Stimulated activated naive B cell treated with anti-CD40 and anti-IgM and Interleukin-4, amounts not matched to agents 10 μg/mL and 1 μg/mL and 100 μg/mL, for 72 hours (primary cell): ENCODE measurements around the gene CPD.
"Not testable (repeated sequence)": the region's sequence is repeated elsewhere in the genome, so short reads cannot be mapped to it uniquely, and the experiment has no call there.

Experiments
- ATAC-seq, 2 donors: fragments of 150-1000 bp; cut with Tn5 transposase; replicated peaks; 2 replicates each; pipeline ENCODE4 v1.10.0; 2021; ENCODE audit warnings: moderate library complexity in 1 of 2
- DNase-seq: peaks from one replicate; pipeline ENCODE4 v3.0.0; 2021
- H3K27ac Mint-ChIP-seq: one replicate; pipeline ENCODE4 v1.8.0; 2022; ENCODE audit warnings: mild to moderate bottlenecking, mixed read lengths
- H3K27me3 Mint-ChIP-seq, 2 donors: one replicate each; pipeline ENCODE4 v1.8.0; 2022; ENCODE audit warnings: mixed read lengths in 2 of 2
- H3K36me3 Mint-ChIP-seq, 2 donors: one replicate each; pipeline ENCODE4 v1.8.0; 2022; ENCODE audit warnings: mixed read lengths in 2 of 2, mild to moderate bottlenecking in 1 of 2
- H3K4me1 Mint-ChIP-seq, 2 donors: one replicate each; pipeline ENCODE4 v1.8.0; 2022; ENCODE audit warnings: mixed read lengths in 2 of 2, mild to moderate bottlenecking in 1 of 2
- H3K4me3 Mint-ChIP-seq, 2 donors: one replicate each; pipeline ENCODE4 v1.8.0; 2022; ENCODE audit warnings: mild to moderate bottlenecking in 2 of 2, mixed read lengths in 2 of 2, moderate library complexity in 1 of 2
- H3K9me3 Mint-ChIP-seq, 2 donors: one replicate each; pipeline ENCODE4 v1.8.0; 2022; ENCODE audit warnings: mixed read lengths in 2 of 2, mild to moderate bottlenecking in 1 of 2

CPD gene

GRCh38 chr17:30388321-30389179 is 9.8 kb downstream of the CPD start:
- Mint-ChIP-seq H3K9me3 (no peaks in the 10 kb centered on the region), H3K27ac (no peak overlapping the region), H3K4me3 (no peak overlapping the region), H3K4me1 (no peaks in the 10 kb centered on the region), H3K36me3 (peaks cover 1 to 22% of the 10 kb centered on the region in 2 donors), H3K27me3 (no peaks in the 10 kb centered on the region)
- DNase-seq (no peak), ATAC-seq (no peak)

- DNase-seq (no peak), ATAC-seq (no peak)
- Mint-ChIP-seq H3K4me1 (no peaks in the 10 kb centered on the region), H3K4me3 (no peak overlapping the region), H3K27ac (no peak overlapping the region), H3K9me3 (no peaks in the 10 kb centered on the region), H3K36me3 (peaks cover 1 to 22% of the 10 kb centered on the region in 2 donors), H3K27me3 (no peaks in the 10 kb centered on the region)
Observed at GRCh38 chr17:30389756-30390300, 11.1 kb downstream of the CPD start.

- Mint-ChIP-seq H3K4me1 (no peaks in the 10 kb centered on the region), H3K36me3 (peaks cover 1 to 11% of the 10 kb centered on the region in 2 donors), H3K27ac (no peak overlapping the region), H3K4me3 (no peak overlapping the region), H3K9me3 (no peaks in the 10 kb centered on the region), H3K27me3 (no peaks in the 10 kb centered on the region)
- ATAC-seq (no peak), DNase-seq (no peak)
Observed at GRCh38 chr17:30391534-30391933, 12.8 kb downstream of the CPD start.

GRCh38 chr17:30393491-30393890 is 14.8 kb downstream of the CPD start:
- H3K4me3 Mint-ChIP-seq = no peak overlapping the region
- H3K27ac Mint-ChIP-seq = no peak overlapping the region
- no peaks in the 10 kb centered on the region for H3K36me3 Mint-ChIP-seq
- DNase-seq = no peak
- H3K4me1 Mint-ChIP-seq = no peaks in the 10 kb centered on the region
- no peak for ATAC-seq
- H3K27me3 Mint-ChIP-seq = no peaks in the 10 kb centered on the region
- no peaks in the 10 kb centered on the region for H3K9me3 Mint-ChIP-seq

DNA sequence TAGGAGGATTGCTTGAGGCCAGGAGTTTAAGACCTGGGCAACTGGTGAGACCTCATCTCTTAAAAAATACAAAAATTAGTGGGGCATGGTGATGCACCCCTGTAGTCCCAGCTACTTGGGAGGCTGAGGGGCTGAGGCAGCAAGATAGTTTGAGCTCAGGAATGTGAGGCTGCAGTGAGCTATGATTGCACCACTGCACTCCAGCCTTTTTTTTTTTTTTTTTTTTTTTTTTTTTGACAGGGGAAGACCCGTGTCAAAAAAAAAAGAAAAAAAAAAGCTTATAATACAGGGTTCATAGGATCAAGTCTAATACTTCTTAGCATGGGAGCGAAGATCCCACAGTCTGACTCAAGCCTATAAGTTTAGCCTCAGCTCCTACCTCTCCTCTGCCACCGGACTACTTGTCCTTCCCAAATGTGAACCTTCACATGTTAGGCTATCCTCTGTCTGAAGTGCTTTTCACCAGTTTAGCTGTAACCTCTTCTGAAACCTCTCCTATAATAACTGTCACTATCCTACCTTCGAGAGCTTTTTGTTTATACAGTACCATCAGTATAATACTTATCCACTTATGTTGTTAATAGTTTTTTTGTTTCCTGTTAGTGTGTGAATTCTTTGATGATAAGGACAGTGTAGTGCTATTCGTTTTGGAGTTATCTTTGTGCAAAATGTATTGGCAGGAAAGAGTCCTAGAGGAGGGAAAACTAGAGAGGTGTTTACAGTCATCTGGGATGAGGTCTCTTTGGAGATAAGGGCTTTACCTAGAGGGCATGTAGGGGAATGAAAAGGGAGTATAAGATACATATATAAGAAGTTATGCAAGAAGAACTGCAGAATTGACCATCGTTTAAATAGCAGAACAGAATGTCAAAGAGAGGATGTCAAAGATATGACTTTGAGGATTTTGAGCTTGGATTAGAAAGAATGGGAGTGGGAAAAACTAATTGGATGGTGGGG is 15.5 kb downstream of the CPD start:
- no peak for DNase-seq
- H3K9me3 Mint-ChIP-seq = no peaks in the 10 kb centered on the region
- H3K4me1 Mint-ChIP-seq = no peaks in the 10 kb centered on the region
- no peaks in the 10 kb centered on the region for H3K36me3 Mint-ChIP-seq
- H3K27me3 Mint-ChIP-seq = no peaks in the 10 kb centered on the region
- no peak overlapping the region for H3K27ac Mint-ChIP-seq
- ATAC-seq = no peak
- H3K4me3 Mint-ChIP-seq = no peak overlapping the region

- no peaks in the 10 kb centered on the region for H3K36me3 Mint-ChIP-seq
- H3K27me3 Mint-ChIP-seq = no peaks in the 10 kb centered on the region
- H3K4me3 Mint-ChIP-seq = no peak overlapping the region
- DNase-seq (no peak), ATAC-seq (no peak)
- H3K9me3 Mint-ChIP-seq = no peaks in the 10 kb centered on the region
- H3K4me1 Mint-ChIP-seq = no peaks in the 10 kb centered on the region
- H3K27ac Mint-ChIP-seq = no peak overlapping the region
Observed at GRCh38 chr17:30395398-30396022, 16.8 kb downstream of the CPD start.

DNA sequence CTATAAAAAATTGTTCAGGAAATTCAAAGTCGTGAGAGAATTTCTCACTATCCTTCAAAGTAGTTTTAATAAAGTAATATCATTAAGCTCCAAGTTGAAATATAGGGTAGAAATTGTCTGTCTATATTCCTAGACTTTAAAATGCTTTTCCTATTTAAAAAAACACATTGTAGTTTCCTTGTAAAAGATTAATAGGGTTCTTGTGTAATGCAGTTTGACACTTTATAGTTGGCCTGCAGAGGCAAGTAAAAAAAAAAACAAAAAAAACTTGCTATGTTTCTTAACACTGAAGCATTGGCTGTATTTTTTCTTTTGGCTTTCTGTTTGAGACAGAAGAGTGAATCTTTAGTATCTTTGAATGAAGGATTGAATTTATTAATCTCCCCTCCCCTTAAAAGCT is 17.4 kb downstream of the CPD start:
- Mint-ChIP-seq H3K27me3 (no peaks in the 10 kb centered on the region), H3K9me3 (no peaks in the 10 kb centered on the region), H3K4me1 (peaks cover under 1 to 2% of the 10 kb centered on the region in 2 donors), H3K4me3 (no peak overlapping the region), H3K36me3 (peaks cover 0 to under 1% of the 10 kb centered on the region in 2 donors), H3K27ac (no peak overlapping the region)
- DNase-seq = no peak
- ATAC-seq = no peak

GRCh38 chr17:30396612-30397011 is 17.9 kb downstream of the CPD start:
- peaks cover 4 to 5% of the 10 kb centered on the region in 2 donors for H3K36me3 Mint-ChIP-seq
- H3K27ac Mint-ChIP-seq = no peak overlapping the region
- peaks cover 3 to 7% of the 10 kb centered on the region in 2 donors for H3K4me1 Mint-ChIP-seq
- H3K27me3 Mint-ChIP-seq = no peaks in the 10 kb centered on the region
- no peak overlapping the region for H3K4me3 Mint-ChIP-seq
- peaks cover 0 to 2% of the 10 kb centered on the region in 2 donors for H3K9me3 Mint-ChIP-seq
- no peak for ATAC-seq
- DNase-seq = no peak

DNA sequence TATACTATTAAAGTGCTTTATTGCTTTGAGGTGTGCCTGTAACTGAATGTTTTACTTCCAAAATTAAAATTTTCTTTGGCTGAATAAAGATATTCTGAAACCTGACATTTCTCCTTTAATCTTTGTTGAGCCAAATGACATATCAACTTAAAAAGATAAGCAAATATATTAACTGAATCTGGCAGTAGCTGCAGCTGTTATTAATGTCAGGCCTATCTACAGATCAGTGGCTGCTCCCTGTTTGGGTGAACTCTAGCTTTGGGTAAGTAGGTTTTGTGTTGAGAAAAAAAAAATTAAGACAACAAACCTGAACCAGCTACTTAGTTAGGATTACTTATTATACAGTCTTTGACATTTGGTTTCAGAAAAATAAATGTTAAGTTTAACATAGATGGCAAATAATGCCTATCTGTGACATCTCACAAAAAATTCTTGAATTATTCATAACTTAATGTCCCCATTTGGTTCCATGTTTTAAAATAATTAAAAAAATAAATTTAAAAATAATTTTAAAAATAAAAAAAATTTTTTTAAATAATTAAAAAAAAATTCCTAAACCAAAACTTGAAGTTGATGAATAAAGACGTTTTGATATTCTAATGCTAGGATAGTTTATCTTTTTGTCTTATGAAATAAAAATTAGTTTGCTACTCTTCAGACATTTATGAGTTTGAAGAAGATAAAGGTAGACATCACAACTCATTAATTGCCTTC is 19.8 kb downstream of the CPD start:
- peaks cover 8 to 9% of the 10 kb centered on the region in 2 donors for H3K36me3 Mint-ChIP-seq
- ATAC-seq (no peak), DNase-seq (no peak)
- H3K27me3 Mint-ChIP-seq = no peaks in the 10 kb centered on the region
- H3K9me3 Mint-ChIP-seq = peaks cover 1 to 2% of the 10 kb centered on the region in 2 donors
- no peak overlapping the region for H3K4me3 Mint-ChIP-seq
- peaks cover 3 to 7% of the 10 kb centered on the region in 2 donors for H3K4me1 Mint-ChIP-seq
- H3K27ac Mint-ChIP-seq = no peak overlapping the region

- Mint-ChIP-seq H3K27me3 (no peaks in the 10 kb centered on the region), H3K36me3 (peaks cover 10 to 13% of the 10 kb centered on the region in 2 donors), H3K27ac (no peak overlapping the region), H3K4me1 (peaks cover 3 to 12% of the 10 kb centered on the region in 2 donors), H3K9me3 (peaks cover 3 to 4% of the 10 kb centered on the region in 2 donors), H3K4me3 (no peak overlapping the region)
- ATAC-seq (no peak), DNase-seq (no peak)
Observed at GRCh38 chr17:30401097-30401496, 22.4 kb downstream of the CPD start.

GRCh38 chr17:30405161-30405560 is 26.4 kb downstream of the CPD start:
- H3K27ac Mint-ChIP-seq = no peak overlapping the region
- no peak overlapping the region for H3K4me3 Mint-ChIP-seq
- peaks cover 20 to 24% of the 10 kb centered on the region in 2 donors for H3K36me3 Mint-ChIP-seq
- no peaks in the 10 kb centered on the region for H3K27me3 Mint-ChIP-seq
- H3K4me1 Mint-ChIP-seq = peaks cover 12% of the 10 kb centered on the region in 2 donors
- no peak for DNase-seq
- no peak for ATAC-seq
- H3K9me3 Mint-ChIP-seq = peaks cover 3 to 4% of the 10 kb centered on the region in 2 donors

GRCh38 chr17:30410627-30411026 is 31.9 kb downstream of the CPD start:
- peaks cover 6 to 19% of the 10 kb centered on the region in 2 donors for H3K4me1 Mint-ChIP-seq
- not testable (repeated sequence) for H3K27me3 Mint-ChIP-seq, ATAC-seq, H3K27ac Mint-ChIP-seq, H3K4me3 Mint-ChIP-seq, DNase-seq, H3K9me3 Mint-ChIP-seq
- peaks cover 12 to 17% of the 10 kb centered on the region in 2 donors for H3K36me3 Mint-ChIP-seq

GRCh38 chr17:30412008-30412496 is 33.3 kb downstream of the CPD start:
- H3K27ac Mint-ChIP-seq, H3K27me3 Mint-ChIP-seq, ATAC-seq, H3K4me3 Mint-ChIP-seq, DNase-seq, H3K9me3 Mint-ChIP-seq: not testable (repeated sequence)
- Mint-ChIP-seq H3K4me1 (peaks cover 6 to 17% of the 10 kb centered on the region in 2 donors), H3K36me3 (peaks cover 12 to 17% of the 10 kb centered on the region in 2 donors)
